Measurements from ENCODE around the gene ARFGAP3.

The ARFGAP3 gene

DNA sequence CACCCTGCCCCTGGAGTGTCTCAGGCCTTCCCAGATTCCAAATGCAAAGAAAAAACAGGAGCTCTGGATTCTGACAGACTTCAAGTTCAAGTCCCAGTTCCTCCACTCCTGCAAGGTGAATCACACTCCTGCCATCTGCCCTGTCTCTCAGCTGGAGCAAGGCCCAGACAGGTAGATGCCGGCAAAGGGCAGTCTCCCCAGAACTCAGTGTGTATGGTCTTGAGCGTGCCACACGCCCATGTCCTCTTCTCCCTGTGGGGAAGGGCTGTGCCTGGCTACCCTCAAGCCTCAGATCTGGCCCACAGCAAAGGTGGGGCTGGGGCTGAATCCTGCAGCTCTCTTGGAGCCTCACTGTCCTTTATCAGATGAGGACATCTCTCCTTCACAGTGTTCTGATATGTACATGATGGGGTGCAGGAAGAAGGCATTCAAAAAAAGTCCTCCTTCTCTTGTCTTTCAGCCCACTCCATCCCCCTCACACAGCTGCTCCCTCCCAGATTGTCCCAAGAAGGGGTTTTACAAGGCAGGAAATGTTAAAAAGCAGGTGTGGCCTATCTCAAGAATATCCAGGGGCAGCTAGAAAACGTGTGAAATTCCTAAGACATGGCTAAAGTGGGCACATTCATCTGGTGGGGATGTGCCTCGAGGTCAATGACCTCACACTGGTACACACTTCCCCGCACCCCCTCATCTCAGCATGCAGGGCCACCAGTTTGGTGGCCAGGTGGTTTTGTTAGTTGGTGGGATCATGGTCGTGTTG lies 27.7 kb upstream of the ARFGAP3 start:
- no peak for DNase-seq (ENCODE audit: low read depth)

DNA sequence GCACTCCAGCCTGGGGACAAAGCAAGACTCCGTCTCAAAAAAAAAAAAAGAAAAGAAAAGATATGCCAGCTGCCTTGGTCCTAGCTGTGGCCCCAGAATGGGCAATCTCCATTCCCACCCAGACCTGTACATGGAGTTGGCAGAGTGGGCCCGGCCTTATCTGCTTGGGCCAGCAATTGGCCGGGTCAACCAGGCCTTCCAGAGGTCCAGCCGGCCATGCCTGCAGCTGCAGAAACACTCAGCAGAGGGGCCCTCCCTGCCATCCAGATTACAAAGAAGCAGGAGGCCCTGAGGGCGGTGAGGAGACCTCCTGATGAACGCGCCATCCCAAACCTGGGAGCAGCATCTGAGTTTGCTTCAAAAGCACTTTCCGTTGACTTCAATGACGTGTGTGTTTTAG lies 26.9 kb upstream of the ARFGAP3 start:
- no peak for DNase-seq (ENCODE audit: low read depth)

DNA sequence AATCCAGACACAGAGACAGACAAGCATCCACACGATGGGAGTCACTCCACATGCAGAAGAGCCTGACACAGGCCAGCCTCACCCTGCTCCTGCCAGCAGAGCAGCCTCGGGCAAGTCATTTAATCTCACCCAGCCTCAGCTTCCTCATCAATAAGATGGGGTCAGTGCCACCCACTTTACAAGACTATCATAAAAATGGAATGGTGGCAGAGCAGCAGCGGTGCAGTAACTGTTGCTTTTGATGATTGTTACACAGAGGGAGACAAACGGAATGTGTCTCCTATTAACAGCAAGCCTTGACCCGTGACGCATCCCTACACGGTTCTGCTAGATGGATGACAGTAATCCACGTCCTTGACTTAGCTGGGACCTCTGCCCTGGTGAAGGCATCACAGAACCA lies 26.0 kb upstream of the ARFGAP3 start:
- DNase-seq (ENCODE audit: low read depth), result no peak

DNA sequence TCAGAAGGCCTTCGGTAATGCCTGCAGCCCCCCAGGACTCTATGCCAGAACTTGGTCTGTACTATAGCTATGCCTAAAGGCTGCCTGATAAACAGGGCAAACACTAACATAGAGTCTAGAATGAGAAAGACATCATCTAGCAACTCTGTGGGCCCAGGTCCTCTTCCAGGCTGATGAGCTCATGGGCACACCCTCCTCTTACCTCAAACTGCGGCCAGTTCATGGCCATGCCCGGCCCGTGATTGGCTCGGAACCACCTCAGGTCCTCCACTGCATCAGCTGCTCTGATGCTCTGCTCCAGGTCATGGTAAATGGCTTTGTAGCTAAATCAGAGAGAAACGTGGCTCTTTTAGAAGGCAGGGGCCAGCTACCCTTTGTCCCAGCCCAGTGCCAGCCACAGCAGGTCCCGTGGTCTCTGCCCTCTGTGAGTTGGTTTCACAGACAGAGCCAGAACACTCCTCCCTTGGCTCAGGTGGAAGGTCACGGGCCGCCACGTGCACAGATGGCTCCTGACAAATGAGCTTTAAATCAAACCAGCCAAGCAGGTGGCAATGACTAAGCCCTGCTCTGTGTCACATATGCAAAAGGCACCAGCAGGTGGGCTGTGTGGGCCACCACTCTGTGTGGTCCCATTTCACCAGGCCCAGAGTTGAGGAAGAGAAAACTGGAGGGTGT lies 25.0 kb upstream of the ARFGAP3 start:
- DNase-seq (ENCODE audit: low read depth), result no peak

DNA sequence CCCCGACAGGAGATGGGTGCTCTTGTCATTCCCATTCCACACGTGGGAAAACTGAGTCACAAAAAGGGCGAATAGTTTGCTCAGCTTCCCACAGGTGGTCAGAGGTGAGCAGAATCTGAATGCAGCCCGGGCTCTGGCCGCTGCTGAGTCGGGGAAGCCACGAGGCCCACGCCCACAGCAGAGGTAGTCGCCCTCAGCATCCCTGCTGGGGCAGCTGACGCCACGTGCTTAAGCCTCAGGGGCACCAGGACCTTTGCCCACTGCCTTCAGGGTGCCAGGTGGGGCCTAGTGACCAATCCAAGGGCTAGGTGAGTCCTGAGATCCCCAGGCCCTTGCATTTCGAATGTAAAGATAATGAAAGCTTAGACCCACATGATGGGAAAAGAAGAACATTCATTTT lies 24.2 kb upstream of the ARFGAP3 start:
- DNase-seq (ENCODE audit: low read depth), result no peak

DNA sequence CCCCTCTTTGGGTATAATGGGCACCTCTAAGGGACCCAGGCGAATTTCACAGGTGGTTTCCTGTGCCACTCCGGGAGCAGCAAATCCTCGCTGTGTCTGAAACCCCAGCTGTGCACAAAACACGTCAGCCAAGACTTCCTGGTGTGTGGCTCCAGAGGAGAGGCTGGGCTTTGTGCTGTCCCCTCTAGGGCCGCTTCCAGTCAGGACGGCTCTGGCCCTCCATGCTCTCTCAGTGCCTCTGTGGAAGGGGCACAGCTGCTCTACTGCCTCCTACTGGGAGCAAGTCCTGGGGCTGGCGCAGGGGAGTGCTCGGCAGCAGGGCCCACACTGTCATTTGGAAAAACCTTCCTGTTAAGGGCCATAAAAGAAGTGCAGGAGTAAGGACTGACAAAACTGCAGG lies 23.7 kb upstream of the ARFGAP3 start:
- no peak for DNase-seq (ENCODE audit: low read depth)

DNA sequence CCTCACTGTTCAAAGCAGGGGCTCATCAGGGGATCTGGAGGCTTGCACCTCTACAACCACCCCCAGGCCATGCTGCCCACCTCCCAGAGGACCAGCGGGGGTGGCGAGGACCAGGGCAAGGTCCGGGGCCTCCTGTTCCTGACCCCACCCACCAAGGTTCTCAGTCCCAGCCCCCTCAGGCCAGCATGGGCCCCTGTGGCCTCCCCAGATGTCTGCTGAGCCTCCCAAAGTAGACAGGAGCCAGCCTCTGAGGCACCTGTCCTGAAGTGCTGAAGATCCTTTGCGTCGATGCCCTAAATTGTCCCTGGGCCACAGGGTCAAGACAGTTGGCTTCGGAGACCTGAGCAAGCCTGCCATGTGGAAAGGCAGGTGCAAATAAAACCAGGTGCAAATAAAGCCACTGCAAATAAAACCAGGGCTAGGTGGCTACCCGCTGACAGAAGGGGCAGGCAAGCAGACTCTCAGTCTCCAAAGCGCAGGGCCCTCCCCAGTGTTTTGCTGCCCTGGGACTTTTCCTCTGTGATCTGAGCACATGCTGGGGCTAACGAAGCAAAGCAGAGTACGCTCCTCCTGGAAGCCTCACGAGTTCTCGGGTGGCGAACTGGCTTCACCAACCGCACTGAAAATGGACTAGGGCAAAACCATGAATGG lies 22.4 kb upstream of the ARFGAP3 start:
- no peak for DNase-seq (ENCODE audit: low read depth)

DNA sequence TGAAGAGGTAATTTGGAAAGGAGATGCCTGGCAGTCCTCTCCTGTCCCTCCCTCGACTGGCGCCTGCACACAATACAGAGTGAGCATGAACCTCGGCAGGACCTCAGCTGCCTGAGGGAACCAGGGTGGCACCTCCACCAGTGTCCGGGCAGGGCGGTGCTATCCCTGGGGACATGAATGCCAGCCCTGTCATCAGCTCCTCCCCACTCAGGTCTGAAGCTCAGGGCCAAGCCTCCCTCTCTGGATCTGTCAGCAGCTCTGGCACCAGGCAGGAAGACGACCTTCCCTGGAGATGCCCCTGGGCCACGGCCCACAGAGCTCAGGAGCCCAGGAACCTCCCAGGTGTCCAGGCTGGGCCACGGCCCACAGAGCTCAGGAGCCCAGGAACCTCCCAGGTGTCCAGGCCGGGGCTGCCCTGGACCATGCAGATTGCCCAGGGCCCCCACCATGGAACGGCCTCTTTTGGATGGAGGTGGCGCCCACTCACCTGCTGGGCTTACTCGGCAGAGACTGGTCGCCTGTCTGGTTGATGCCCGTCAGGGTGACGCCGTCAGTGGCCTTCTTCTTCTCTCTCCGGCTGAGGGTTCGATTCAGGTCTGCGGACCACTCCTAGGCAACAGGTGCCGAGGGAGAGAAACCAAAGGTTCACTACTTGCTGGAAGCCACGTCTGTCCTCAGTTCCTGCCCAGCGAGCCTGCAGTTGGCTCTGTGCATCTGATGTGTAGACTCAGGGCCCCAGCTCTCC lies 21.7 kb upstream of the ARFGAP3 start:
- no peak for DNase-seq (ENCODE audit: low read depth)

DNA sequence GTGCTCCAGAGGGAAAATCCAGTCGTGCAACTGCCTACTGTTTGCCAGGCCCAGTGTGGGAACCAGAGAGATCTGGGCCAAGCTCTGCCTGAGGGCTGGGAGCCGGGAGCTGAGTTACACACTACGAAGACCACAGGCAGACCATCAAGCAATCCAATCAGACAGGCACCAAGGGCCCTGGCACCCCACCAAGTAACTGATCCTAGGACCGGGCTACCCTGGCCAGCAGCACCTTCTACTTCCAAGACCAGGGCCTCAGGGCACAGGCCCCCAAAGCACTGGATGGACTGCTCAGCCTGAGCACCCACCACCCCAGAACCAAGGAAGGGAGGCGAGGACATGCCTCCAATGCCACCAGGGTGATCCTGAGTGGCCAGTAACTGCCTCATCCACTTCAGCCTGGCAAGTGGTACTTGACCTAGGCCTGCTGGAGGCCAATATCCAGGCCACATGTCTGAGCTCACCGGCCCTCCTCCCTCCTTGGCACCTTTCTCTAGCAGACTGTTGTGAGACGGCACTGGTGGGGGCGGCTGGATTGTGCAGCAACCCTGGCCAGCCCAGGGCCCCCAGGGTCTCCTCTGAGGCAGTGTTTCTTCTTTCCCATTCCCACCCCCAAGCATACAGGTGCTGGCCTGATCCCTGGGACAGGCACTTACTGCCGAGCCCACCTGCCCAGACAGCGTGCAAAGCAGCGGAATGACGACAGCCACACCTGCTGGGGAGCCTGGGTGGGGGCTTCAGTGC lies 20.7 kb upstream of the ARFGAP3 start:
- DNase-seq (ENCODE audit: low read depth), result no peak

DNA sequence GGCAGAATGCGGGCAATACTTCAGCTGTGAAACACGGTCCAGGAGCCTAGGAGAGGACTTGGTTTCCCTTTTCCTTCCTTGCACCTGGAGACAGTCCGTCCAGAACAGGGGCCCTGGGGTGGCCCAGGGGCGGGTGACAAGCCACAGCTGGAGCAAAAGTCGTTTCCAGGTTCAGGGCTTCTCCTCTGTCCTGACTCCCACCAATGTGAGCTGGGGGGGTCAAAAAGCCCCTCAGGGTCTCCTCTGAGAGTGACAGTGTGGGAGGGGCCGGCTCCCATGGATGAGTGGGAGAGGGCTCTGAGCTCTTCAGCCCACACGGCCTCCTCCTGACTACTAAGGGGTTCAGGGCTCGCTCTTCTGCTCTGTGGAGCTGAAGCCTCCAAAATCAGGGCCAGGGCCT lies 20.1 kb upstream of the ARFGAP3 start:
- DNase-seq (ENCODE audit: low read depth), result no peak

DNA sequence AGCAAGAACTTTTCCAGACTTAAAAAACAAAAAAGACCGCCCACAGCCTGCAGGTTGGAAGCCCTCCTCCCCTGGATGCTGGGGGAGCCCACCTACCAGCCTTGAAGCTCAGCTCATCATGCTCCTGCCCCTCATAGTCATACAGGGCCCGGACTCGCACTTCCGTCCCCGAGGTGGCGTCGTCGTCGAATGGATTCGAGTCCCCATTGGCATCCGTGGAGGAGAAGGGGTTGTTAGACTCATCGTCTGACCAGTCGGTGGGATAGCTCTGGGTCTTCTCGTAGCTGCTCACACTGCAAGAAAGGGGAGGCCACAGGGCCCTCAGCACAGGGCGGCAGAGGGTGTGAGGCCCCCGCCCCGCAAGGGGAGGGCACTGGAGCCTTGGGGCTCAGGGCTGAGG lies 19.0 kb upstream of the ARFGAP3 start:
- no peak for DNase-seq (ENCODE audit: low read depth)

DNA sequence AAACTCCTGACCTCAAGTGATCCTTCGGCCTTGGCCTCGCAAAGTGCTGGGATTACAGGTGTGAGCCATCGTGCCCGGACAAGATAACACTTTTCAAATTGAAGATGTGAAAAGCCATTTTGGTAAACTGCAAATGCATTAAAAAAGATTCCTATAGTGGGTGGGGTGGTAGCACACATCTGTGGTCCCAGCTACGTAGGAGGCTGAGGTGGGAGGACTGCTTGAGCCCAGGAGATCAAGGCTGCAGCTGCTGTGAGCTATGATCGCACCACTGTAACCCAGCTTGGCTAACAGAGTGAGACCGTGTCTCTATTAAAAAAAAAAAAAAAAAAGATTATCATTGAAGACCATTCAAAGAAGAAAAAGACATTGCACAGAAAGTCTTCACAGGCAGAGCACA lies 16.9 kb upstream of the ARFGAP3 start:
- no peak for DNase-seq (ENCODE audit: low read depth)

DNA sequence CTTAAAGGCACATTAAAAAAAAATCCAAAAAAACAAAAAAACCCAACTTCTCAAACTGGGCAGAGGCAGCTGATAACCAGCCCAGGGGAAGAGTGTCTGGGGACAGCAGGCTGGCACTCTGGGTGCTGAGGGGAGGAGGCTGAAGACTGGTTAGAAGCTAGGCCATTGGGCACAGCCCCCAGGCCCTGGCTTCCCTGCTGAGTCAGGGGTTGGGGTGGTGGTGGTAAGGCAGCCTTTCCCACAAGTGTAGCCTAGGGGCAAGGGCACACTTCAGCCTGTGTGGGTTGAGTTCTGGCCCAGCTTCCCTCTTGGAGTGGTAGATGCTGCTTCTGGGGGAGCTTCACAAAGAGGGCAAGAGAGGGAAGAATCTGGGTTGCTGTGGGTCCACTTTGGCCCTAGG lies 16.3 kb upstream of the ARFGAP3 start:
- no peak for DNase-seq (ENCODE audit: low read depth)

DNA sequence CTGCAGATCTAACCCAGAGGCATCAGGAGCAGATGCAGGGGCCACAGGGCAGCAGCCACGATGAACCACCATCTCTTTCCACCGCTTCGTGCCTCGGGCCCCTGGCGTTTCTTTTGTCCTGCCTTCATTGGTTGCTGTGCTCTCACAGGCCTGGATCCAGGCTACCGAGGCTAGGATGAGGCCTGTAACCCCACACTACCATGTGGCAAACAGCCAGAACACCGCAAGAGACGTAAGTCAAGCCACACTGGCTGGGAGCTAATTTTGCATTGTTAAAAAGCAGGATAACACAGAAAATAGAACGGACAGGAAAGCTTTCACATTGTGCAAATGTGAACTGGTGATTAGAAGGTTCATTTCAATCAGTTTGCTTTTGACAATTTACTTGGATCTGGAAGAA lies 15.7 kb upstream of the ARFGAP3 start:
- no peak for DNase-seq (ENCODE audit: low read depth)

DNA sequence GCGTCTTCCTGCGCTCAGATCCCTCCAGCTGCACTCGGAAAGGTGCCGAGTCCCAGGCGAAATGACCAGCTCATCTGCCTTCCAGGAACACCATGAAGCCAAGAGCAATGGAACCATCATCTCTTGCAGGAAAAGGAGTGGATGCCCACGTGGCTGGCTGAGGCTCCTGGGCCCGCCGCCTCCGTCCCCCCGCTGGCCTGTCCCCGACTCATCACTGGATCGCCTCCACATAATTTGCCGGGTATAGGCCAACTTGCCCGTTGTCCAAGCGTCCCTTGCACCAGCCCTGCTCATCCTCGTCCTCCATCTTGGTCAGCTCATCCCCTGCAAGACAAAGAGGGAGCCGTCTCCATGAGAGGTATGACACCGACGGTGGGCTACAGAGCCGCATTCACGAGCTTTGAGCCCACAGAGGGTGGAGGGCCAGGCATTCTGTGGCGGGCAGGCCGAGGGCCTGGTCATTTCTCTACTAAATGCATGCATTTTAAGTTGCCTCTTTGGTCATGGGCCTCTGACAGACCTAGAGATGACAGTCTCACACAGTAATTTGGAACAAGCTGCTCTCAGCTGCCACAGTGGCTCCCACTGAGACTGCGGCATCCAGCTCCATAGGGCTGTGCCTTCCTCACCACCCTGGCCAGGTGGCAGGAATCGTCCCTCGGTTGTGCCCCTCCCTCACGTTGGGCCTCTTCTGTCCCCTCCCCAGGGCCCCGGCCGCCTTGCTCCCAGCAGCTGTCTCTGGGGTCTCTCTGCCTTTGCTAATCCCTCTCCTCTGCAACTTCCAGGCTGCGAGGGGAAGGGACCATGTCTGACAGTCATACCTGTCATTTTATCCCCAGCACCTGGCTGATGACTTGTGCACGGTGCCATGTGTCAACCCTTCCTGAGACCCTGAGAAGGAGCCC lies 14.3 kb upstream of the ARFGAP3 start:
- no peak for DNase-seq (ENCODE audit: low read depth)

DNA sequence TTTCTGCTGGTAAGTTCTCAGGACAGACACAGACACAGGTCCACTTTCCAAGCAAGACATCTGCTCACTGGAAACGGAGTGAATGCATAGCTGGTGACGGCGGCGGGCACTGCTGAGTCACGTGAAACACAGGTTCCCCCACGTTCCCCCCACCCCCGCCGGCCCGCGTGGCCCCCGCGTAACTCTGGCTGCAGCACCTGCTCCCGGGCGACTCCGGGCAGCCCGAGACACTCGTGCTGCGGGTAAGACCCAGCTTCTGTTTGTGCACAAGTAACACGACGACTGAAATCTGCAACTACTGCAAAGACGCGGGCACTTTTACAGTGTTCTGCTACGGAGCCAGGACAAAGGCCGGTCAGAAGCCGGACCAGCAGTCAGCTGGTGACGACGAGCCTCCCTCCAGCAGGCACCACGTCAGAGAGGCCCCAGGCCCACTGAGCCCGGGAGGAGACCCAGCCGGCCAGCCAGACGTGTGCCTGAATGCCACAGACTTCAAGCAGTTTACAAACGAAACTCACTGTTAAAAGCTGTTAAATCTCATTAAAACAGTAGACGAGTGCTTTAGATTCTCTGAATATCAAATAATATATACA lies 12.9 kb upstream of the ARFGAP3 start:
- no peak for DNase-seq (ENCODE audit: low read depth)

DNA sequence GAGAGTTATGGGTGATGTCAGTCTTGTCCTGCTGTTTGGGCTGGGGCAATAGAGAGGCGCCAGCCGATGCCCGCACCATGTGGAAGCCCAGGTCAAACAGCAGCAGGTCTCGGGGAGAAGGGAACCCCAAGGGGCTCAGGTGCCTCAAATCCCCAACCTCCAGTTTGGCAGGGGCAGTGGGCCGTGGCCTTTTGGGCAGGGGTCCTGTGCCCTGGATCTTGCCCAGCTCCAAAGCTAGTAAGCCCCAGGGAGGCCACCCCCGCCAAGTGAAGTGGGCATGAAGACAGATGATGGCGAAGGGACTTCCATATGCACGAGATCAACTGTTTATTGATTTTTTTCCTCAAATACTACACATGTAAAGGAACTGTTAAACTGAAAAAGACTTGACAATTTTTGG lies 12.4 kb upstream of the ARFGAP3 start:
- no peak for DNase-seq (ENCODE audit: low read depth)

DNA sequence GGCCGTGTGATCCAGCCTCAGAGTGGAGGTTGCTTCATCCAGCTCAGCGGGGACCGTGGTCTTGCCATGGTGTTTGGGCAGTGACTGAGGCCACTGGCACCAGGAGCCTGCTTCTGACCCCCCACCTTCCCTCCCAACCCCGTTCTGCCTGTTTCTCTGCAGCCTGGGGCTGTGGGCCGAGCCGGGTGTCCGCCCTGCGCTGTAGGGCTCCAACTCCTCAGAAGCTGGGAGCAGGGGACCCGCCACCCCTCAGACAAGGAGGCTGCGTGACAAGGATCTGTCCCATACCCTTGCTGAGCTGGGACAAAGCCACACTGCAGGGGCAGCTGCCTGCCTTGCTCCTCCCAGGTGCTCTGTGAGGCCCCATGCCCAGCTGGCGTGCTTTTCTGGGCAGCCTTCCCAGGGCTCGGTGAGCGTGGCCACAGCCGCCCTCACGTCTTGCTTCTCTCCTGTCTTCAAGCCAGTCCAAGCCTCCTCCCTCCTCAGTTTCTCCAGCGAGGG lies 11.7 kb upstream of the ARFGAP3 start:
- no peak for DNase-seq (ENCODE audit: low read depth)

DNA sequence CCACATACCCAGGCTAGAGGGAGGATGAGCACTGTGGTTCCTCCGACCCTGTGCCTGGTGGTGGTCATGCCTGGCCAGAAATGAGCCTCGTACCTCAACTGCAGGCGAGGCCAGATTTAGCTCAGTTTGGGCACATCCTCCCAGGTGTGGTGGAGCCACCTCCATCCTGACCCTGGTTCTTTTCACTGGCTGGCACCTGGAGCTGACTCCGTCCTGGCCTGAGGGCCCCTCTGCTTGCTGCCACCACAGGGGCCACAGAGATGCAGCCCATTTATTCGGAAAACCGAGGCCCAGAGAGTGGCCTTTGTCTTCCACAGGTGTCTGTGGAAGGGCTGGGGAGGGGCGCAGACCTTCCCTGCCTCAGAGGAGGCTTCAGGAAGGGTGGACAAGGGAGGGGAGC lies 9.0 kb upstream of the ARFGAP3 start:
- no peak for DNase-seq (ENCODE audit: low read depth)

DNA sequence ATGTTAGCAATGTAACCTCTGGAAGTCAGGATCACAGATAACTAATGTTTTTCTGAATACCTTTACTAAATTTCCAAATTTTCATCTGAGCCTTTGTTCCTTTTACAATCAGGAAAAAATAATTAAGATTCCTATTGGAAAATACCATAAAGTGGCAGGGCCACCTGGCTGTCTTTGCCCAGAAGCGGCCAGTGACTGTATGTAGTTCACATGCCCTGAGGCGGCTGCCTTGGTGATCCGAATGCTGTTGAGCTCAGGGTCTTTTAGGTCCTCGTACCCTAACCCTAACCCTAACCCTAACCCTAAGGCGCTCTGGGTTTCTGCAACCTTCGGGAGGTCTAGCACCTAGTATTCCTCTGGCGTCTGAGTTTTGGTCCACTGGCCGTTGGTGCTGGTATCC lies 8.5 kb upstream of the ARFGAP3 start:
- no peak for DNase-seq (ENCODE audit: low read depth)

Data from fibroblast of gingiva (primary cell).